ENCODE data around the gene ZNF668.

The ZNF668 gene

GRCh38 chr16:31073970-31074813 lies at the start of gene ZNF668, which contains the start of gene ZNF646:
Gene ZNF668 (minus strand): TSS chr16:31074240. CDS start chr16:31064459, 9,781 bp downstream.
Gene ZNF646 (plus strand): TSS chr16:31074422. CDS start chr16:31076325, 1,903 bp downstream.
- DNase-seq, result peak; percentile 86 to 99

- DNase-seq, result no peak
These were observed 46.1 kb upstream of the ZNF668 start for GRCh38 chr16:31120129-31120528.

GRCh38 chr16:31118223-31119155 lies 44.4 kb upstream of the ZNF668 start:
- DNase-seq, result no peak

- peak; percentile 96 to 97 for DNase-seq
These were observed 43.6 kb upstream of the ZNF668 start, which contains the start of gene KAT8 for GRCh38 chr16:31117384-31118222. Gene KAT8 (plus strand): TSS chr16:31117664. CDS start chr16:31117682, 18 bp downstream.

- DNase-seq, result no peak
These were observed 40.4 kb upstream of the ZNF668 start for GRCh38 chr16:31114468-31114867.

GRCh38 chr16:31113121-31114120 lies 39.4 kb upstream of the ZNF668 start:
- peak; percentile 14 to 71 for DNase-seq

GRCh38 chr16:31112711-31113110 lies 38.7 kb upstream of the ZNF668 start:
- DNase-seq, result no peak

GRCh38 chr16:31111881-31112466 lies 37.9 kb upstream of the ZNF668 start:
- no peak for DNase-seq

- no peak for DNase-seq
These were observed 36.3 kb upstream of the ZNF668 start for GRCh38 chr16:31110106-31111034.

- no peak for DNase-seq
These were observed 35.6 kb upstream of the ZNF668 start for GRCh38 chr16:31109622-31110021.

GRCh38 chr16:31108794-31109558 lies 34.9 kb upstream of the ZNF668 start:
- no peak for DNase-seq

- peak; percentile 20 to 22 for DNase-seq
These were observed 34.2 kb upstream of the ZNF668 start, which contains the start of gene BCKDK for GRCh38 chr16:31108035-31108793. Gene BCKDK (plus strand): TSS chr16:31108386. CDS start chr16:31109224, 838 bp downstream.

GRCh38 chr16:31107465-31107867 lies 33.4 kb upstream of the ZNF668 start:
- no peak for DNase-seq

- DNase-seq, result no peak
These were observed 32.7 kb upstream of the ZNF668 start for GRCh38 chr16:31106509-31107464.

GRCh38 chr16:31105677-31106213 lies 31.7 kb upstream of the ZNF668 start:
- peak; percentile 63 to 67 for DNase-seq
